ENCODE measurements around the gene AGPAT1.
A peak's percentile ranks its signal among the peaks of the same experiment; 100 is the strongest.

DNA sequence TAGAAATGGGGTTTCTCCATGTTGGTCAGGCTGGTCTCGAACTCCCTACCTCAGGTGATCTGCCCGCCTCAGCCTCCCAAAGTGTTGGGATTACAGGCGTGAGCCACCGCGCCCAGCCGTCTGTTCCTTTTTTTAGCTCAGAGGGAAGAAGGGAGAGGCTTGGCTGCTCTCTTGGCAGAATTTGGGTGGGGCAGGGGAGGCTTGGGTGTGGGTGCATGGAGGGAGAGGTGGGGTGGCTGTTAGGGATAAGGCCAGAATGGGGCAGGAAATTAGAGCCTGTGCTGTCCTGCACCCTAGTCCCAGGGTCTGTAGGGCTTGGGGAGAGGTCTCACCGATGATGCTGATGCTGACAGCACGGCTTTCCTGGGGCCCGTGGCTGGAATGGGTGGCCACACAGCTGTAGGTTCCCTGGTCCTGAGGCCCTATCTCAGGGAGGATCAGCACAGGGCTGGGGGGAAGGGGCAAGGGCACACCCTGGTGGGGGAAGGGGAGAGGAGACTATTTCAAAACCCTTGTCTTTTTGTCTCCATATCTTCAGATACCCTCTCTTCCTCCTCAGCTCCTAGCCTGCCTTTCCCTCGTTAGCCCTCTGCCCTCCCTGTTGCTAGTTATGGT, 6.1 kb upstream of the AGPAT1 start:
- TF ChIP-seq, protein P1, sequence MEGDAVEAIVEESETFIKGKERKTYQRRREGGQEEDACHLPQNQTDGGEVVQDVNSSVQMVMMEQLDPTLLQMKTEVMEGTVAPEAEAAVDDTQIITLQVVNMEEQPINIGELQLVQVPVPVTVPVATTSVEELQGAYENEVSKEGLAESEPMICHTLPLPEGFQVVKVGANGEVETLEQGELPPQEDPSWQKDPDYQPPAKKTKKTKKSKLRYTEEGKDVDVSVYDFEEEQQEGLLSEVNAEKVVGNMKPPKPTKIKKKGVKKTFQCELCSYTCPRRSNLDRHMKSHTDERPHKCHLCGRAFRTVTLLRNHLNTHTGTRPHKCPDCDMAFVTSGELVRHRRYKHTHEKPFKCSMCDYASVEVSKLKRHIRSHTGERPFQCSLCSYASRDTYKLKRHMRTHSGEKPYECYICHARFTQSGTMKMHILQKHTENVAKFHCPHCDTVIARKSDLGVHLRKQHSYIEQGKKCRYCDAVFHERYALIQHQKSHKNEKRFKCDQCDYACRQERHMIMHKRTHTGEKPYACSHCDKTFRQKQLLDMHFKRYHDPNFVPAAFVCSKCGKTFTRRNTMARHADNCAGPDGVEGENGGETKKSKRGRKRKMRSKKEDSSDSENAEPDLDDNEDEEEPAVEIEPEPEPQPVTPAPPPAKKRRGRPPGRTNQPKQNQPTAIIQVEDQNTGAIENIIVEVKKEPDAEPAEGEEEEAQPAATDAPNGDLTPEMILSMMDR (conservative IDR thresholded peaks at IDR 0.05; ENCODE audit: low read depth in 2 of 2) = 0 out of 4 replicates have a peak, but pooled peaks of 1 of the 2 experiments have one; percentile 13
- TF ChIP-seq, protein P2, sequence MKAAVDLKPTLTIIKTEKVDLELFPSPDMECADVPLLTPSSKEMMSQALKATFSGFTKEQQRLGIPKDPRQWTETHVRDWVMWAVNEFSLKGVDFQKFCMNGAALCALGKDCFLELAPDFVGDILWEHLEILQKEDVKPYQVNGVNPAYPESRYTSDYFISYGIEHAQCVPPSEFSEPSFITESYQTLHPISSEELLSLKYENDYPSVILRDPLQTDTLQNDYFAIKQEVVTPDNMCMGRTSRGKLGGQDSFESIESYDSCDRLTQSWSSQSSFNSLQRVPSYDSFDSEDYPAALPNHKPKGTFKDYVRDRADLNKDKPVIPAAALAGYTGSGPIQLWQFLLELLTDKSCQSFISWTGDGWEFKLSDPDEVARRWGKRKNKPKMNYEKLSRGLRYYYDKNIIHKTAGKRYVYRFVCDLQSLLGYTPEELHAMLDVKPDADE (IDR thresholded peaks at IDR 0.05) = no peak
- TF ChIP-seq EZH2 (IDR thresholded peaks at IDR 0.05; ENCODE audit: low read depth, unreplicated experiment) = no peak
- no peak for TF ChIP-seq EZH2phosphoT487 (IDR thresholded peaks at IDR 0.05; ENCODE audit: unreplicated experiment)

All from GM23338 (cell line).